NB4 (cell line): ENCODE results near the gene NRARP.

ENCODE experiments used
- DNase-seq: peaks from one replicate; pipeline ENCODE4 v3.0.0; 2010; ENCODE audit warnings: low read depth
- H3K4me3 ChIP-seq: one replicate; pipeline ENCODE4 v1.5.1; 2011; ENCODE audit warnings: mild to moderate bottlenecking, low read depth, low read length, moderate library complexity
- MYC ChIP-seq: IDR thresholded peaks from 2 replicates; pipeline ENCODE4 v1.6.1; 2011; ENCODE audit warnings: low read depth, low read length
- POLR2A ChIP-seq: IDR thresholded peaks from 2 replicates; pipeline ENCODE4 v1.6.1; 2011; ENCODE audit warnings: mild to moderate bottlenecking; ENCODE audit not compliant: insufficient read length; ENCODE audit errors: extremely low read depth
- TF ChIP-seq, protein P1 (sequence below): IDR thresholded peaks from 2 replicates; pipeline ENCODE4 v1.6.1; 2011; ENCODE audit warnings: low read depth, low read length
- TF ChIP-seq, protein P2 (sequence below): IDR thresholded peaks from one replicate; pipeline ENCODE4 v1.5.1; 2012; ENCODE audit warnings: low read depth, low read length

Gene NRARP

DNA sequence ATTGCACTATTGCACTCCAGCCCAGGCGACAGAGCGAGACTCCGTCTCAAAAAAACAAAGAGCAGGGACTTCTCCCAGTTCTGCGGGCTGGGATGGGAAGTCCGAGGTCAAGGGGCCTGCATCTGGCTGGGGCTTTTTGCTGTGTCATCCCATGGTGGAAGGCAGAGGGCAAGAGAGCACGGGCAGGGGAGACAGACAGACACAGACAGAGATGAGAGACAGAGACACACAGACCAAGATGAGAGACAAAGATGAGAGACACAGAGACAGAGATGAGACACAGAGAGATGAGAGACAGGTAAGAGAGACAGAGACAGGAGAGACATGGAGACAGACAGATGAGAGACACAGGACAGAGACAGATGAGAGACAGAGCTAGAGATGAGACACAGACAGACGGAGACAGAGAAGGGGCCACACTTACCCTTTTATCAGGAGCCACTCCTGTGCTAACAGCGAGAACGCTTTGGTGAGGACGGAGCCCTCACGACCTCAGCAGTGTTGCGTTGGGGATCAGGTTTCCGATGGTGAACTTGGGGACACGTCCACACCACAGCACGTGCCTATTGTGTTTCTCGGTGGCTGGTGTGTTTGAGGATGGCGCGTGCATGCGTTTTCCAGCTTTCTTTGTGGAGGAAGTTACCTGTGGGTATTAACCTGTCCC, 33.4 kb downstream of the NRARP start:
- DNase-seq = peak; percentile 54
- no peak for TF ChIP-seq MYC
- TF ChIP-seq, protein P1, sequence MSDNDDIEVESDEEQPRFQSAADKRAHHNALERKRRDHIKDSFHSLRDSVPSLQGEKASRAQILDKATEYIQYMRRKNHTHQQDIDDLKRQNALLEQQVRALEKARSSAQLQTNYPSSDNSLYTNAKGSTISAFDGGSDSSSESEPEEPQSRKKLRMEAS = no peak
- TF ChIP-seq, protein P2, sequence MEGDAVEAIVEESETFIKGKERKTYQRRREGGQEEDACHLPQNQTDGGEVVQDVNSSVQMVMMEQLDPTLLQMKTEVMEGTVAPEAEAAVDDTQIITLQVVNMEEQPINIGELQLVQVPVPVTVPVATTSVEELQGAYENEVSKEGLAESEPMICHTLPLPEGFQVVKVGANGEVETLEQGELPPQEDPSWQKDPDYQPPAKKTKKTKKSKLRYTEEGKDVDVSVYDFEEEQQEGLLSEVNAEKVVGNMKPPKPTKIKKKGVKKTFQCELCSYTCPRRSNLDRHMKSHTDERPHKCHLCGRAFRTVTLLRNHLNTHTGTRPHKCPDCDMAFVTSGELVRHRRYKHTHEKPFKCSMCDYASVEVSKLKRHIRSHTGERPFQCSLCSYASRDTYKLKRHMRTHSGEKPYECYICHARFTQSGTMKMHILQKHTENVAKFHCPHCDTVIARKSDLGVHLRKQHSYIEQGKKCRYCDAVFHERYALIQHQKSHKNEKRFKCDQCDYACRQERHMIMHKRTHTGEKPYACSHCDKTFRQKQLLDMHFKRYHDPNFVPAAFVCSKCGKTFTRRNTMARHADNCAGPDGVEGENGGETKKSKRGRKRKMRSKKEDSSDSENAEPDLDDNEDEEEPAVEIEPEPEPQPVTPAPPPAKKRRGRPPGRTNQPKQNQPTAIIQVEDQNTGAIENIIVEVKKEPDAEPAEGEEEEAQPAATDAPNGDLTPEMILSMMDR = no peak
- TF ChIP-seq POLR2A = no peak
- no peak overlapping the region for H3K4me3 ChIP-seq

DNA sequence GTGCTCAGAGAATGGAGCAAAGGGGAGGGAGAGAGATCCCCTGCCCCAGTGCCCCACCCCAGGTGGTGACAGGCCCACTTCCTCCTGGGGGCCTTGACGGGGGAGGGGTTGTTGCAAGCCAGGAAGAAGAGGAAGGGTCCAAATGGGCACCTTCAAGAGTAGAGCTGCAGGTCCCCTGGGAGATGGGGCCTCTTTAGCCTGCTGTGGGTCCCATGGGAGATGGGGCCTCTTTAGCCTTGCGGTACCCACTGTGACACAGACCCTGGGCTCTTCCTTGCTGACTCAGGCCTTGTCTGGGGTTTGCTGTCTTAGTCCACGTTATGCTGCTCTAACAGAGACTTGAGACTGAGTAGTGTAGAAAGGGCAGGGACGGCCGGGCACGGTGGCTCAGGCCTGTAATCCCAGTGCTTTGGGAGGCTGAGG, 34.1 kb downstream of the NRARP start:
- TF ChIP-seq POLR2A (no peak), MYC (no peak; the same call in 1 of the 2 replicates)
- TF ChIP-seq, protein P1 = no peak; the same call in 1 of the 2 replicates
- TF ChIP-seq, protein P2 = no peak
- peak; percentile 99 for DNase-seq
- H3K4me3 ChIP-seq = no peak overlapping the region

DNA sequence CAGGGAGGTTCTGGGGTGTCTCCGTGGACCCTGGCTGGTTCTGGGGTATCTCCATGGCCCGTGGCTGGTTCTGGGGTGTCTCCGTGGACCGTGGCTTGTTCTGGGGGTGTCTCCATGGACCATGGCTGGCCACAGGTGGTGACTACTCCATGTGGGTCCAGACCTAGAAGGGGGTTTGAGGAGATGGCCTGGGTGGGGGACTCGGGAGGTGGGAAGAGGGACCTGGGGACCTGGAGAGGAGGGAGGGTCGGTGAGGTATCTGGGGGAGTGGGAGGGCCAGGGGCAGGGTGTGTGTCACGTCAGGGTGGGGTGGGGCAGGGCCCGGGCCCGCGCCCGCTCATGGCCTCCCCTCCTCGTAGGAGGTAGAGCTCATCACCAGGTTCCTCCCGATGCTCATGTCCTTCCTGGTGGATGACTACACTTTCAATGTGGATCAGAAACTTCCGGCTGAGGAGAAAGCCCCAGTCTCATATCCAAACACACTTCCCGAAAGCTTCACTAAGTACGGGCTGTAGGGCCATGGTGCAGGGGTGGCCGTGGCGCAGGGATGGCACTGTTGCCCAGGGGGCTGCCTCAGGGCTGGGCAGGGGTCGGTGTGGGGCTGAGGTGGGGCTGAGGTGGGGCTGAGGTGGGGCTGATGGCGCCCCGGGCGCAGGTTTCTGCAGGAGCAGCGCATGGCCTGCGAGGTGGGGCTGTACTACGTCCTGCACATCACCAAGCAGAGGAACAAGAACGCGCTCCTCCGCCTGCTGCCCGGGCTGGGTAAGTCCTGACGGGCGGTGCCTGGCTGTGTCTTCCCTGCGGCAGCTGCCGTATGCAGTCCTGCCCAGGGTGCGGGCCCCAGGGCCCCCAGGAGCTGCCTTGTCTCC, 35.3 kb downstream of the NRARP start:
- no peak overlapping the region for H3K4me3 ChIP-seq
- no peak for DNase-seq
- TF ChIP-seq, protein P1 = no peak
- TF ChIP-seq POLR2A = no peak
- TF ChIP-seq, protein P2 = no peak
- no peak for TF ChIP-seq MYC

DNA sequence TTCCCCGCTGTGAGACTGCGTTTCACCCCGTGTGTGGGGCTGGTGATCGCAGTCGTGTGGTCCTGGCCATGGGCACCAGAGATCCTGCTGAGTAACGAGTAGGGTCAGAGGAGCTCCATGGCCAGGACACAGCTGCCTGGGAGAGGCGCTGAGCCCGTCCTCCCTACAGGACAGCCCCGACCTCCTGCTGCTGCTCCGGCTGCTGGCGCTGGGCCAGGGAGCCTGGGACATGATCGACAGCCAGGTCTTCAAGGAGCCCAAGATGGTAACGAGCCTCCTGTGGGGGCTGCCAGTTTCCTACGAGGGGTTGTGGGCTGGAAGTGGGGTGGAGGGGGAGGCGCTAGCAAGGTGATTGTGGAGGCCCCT, 35.9 kb downstream of the NRARP start:
- no peak overlapping the region for H3K4me3 ChIP-seq
- DNase-seq = no peak
- TF ChIP-seq, protein P2 = no peak
- TF ChIP-seq MYC (no peak), POLR2A (no peak)
- TF ChIP-seq, protein P1 = no peak

DNA sequence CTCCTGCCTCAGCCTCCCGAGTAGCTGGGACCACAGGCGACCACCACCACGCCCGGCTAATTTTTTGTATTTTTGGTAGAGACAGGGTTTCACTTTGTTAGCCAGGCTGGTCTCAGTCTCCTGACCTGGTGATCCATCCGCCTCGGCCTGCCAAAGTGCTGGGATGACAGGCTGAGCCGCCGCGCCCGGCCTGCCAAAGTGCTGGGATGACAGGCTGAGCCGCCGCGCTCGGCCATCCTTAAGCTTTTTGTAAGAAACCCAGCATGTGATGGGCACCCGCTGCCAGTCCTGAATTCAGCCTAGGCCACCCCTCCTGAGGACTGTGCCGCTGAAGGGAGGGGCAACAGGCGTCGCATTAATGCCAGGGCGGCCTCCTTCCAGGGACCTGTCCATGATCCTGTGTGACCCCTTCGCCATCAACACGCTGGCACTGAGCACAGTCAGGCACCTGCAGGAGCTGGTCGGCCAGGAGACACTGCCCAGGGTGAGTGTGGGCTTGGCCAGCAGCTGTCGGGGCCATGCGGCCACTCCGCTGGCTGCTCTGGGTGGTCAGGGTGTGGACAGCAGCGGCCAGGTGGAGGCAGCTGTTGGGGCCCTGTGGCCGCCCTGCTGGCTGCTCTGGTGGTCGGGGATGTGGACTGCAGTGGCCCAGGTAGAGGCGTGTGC, 36.4 kb downstream of the NRARP start:
- TF ChIP-seq, protein P1 = no peak
- DNase-seq = no peak

More for the DNA sequence above, 36.4 kb downstream of the NRARP start:
- no peak overlapping the region for H3K4me3 ChIP-seq
